DMS114 treated with DMSO at 0.1 percent for 48 hours (cell line): ENCODE measurements around the gene GINS2.

Experiments
- DNase-seq: peaks from one replicate; lab custom pipeline; 2025; ENCODE audit not compliant: unreplicated experiment; lab: John Stamatoyannopoulos, UW

The GINS2 gene

DNA sequence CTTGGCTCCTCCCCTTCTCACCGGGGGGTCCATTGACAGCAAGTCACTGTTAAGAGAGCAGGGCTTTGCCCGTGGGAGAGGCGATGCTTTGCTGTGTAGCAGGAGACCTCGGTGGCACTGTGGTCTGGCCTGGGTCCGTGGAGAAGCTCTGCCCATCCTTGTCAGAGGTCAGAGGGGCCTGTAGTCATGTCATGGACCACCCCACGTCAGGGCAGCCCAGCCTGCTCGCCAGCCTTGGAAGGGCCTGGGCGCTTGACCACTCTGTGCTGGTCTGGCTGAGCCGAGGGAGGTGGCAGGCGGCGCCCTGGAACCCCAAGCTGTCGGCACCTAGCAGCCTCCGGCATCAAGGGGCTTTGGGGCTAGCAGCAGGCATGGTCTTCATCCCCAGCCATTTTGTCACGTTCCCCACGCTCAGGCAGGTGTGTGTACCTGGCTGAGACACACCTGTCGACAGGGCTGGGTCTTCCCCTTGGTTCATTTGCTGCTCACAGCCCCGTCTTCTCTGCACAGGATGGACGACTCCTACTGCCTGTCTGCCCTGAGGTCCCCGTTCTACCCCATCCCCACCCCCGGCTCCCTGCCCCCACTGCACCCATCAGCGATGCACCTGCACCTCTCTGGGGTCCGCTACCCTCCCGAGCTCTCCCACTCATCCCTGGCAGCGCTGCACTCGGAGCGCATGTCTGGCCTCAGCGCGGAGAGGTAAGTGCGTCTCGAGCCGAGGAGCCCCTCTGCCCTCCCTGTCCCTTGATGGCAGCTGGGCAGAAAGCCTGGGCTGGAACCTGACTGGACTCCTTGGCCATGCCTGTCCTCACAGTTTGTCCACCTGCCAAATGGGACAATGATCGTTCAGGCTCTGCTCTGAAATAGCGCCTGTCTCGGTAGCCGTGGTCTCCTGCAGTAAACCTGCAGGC lies 33.3 kb downstream of the GINS2 start:
- DNase-seq, result no peak

DNA sequence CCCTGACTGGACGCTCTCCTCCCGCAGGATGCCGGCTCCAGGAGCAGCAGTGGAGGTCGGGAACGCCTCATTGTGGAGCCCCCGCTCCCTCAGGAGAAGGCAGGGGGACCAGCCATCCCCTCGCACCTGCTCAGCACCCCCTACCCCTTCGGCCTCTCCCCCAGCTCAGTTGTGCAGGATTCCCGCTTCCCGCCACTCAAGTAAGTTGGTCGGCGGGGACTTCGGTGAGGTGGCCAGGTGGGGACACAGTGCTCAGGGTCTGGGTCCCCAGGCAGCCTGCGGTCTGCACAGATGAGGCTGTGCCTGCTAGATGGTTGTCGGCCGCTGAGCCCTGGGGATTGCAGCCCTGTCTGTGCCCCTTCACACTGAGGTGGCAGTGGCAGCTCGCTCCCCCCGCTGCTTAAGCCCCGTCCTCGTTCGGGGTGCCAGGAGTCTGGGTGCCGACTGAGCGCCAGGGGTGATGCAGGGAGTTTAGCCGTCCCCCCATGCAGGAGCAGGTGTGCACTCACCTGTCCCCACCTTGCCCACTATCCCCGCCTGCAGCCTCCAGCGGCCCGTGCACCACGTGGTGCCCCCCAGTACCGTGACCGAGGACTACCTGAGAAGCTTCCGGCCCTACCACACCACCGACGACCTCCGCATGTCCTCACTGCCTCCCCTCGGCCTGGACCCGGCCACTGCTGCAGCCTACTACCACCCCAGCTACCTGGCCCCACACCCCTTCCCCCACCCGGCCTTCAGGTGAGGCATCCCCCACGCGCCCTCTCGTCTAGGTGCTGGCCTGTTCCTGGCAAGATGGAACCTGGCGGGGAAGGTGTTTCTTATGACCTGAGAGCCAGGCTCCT lies 34.3 kb downstream of the GINS2 start:
- DNase-seq, result no peak

DNA sequence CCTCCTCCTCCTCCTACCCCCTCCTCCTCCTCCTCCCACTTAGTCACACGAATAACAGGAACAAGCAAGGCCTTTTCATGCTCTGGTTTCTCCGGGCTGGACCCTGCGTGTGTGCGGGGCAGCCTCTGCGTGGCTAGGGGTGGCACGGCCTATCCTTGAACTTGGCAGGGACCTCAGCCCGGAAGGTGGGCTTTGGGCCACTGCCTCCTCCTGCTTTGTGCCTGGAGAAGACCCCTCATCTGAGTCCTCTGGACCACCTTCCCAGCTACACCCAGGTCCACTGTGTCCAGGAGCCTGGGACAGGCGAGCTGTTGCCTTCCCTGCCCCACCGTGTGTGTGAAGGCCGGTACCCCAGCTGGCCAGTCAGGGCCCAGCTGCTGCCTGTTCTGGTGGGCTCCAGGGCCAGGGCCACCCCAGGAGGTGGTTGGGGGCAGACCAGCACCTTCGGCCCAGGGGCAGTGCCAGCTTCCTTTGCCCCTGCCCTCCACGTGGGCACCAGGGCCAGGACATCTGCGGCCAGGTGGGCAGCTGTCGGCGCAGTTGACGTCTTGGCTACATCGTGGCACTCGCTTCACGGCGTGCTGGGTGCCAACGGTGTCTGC lies 35.4 kb downstream of the GINS2 start:
- no peak for DNase-seq

DNA sequence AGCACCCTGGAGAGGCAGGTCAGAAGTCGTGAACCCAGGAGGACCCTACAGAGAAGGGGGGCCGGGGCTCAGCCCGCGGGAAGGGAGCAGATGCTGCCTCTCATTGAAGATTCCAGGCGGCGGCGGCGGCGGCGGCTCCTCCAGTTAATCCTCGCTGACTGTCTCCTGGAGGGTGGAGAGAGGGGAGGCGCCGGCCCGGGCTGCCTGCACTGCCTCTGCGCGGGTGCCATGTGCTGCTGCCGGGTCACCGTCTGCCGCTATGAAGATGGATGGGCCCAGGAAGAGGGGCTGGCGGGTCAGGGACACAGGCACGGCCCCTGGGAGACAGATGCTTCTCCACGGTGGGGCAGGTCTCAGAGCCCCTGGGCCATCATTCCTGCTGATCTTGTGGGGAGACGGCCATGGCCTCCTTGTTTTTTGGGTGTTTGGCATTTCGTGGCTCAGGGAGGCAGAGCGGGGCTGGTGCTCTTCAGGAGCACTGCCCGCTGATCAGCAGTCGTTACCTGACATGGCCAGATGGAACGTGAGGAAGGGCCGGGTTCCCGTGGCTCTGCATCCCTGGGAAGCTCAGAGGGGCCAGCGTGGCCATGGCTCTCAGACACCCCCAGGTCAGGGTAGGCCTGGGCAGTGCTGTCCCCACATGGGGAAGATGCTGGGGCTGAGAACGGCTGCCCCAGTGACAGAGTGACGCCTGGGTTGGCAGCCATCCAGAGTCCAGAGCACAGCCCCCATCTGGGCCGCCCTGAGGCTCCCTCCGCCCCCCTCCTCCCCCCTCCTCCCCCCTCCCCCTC lies 36.1 kb downstream of the GINS2 start:
- no peak for DNase-seq

DNA sequence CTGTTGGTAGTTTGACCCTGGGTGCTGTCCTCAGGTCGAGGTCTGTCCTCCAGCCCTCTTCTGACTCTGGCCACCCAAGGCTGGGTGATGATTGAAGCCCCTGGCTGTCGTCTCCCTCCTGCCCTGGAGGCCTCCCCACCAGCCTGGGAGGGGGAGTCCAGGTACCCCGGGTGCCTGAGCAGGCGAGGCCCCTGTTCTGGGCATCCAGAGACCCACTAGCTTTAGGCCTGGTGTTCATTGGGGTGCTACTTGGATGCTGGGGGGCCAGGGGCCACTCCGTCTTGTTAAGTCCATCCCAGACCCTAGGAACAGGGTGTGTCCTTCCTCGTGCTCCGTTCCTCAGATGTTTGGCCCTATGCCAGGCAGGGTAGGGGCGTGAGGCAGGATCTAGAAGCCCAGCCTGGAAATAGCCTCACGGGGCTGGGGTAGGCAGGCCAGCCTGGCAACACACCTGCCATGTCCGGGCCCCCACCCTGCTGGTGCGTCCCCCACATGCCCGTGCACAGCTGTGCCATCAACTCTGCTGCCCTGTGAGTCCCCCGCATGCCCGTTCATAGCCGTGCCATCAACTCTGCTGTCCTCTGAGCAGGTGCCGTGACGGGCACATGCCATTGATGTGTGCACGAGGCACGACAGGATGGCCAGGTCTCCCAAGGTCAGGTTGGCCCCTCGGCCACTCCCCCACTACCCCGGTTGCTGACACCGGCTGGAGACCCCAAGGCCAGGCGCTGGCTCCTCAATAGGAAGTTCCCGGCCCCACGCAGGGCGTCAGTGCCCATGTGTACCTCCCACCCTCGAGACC lies 36.9 kb downstream of the GINS2 start:
- DNase-seq, result no peak

DNA sequence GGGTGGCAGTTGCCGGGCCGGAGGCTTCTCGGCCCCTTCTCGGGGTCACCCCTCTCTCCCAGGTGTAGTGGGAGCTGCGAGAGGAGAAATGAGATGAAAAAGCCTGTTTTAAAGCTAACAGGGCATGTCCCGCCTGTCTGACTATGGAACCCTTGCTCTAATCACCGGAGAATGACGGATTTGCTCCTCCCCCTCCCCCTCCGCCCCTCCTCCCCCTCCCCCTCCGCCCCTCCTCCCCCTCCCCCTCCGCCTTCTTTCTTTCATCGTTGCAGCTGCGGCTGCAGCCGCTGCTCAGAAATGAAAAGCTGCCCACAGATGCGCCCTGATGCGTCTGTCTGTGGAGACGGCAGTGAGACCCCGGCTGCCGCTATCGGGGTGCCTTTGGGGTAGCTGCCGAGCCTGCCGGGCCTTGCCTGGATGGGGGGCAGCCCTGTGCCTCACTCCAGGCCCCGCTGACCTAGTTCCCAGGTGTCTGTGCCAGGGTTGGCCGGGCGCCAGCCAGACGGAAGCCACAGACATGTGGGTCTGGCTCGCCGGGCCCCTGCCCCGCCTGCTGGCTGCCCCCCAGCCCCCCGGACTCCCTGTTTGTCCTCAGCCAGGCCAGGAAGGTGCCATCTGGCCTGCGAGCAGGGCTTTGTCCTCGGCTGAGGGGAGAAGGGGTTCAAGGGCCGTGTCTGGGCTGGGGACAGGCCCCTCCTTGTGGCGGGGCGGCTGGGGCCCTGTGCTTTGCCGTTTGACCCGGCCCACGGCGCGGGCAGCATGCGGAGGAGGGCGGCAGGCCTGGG lies 37.7 kb downstream of the GINS2 start:
- no peak for DNase-seq

DNA sequence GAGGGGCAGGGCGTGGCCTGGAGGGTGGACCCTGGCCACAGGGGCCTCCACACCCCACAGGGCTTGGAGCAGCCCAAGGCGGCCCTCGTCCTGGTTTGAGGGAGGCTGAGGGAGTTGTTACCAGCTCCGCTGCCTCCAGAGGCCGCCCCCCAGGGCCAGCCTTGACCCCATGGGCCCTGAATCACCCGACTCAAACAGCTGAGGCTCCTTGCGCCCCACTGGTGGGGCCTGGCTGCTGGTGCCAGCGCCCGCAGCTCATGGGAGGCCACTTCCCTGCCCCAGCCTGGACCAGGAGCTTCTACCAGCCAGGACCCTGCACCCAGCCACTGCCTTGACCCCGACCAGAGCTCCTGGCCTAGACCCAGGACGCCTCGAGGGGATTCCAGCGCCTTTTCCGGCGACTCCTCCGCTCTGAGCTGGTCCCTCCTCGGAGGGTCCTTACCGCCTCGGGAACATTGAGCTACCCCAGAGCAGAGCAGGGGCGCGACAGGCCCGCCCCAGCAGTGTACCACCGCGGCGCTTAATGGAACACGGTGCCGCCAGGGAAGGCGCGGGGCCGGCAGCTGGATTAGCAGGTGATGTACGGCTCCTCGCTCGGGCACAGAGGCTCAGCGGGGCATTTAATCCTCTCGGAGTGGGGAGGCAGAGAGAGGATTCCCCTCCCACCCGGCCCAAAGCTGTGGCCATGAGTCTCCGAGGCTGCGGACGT lies 38.5 kb downstream of the GINS2 start:
- no peak for DNase-seq

DNA sequence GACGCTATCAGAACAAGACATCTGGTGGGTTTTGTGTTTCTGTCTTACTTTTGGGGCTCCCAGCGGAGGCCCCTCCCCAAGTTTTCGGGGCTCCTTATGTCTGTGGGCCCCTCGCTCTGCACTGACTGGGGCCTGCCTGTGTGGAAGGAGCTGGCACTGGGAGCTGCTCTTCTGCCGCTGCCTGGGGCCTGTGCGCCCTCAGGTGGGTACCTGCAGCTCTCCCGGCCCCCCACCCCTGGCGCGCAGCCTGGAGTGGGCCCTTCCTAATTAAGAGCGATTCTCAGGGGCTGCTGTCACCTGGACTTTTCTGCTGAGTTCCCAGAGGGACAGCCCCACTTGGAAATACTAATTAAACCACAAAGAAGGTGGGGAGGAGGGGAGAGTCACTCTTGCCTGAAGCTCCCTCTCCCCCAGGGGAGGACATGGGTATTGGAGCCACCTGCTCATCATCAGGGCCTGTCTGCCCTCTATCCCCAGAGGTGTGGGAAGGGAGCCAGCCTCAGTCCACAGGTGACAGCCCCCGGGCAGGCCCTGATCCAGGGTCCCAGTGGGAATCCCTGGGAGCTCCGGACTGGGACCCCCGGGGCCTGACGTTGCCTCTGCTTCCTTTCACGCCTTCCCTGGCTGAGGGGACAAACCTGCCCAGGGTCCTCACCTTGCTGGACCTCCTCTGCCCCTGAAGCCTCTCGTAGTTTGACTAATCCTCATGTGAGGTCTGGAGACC lies 39.2 kb downstream of the GINS2 start:
- DNase-seq, result no peak

DNA sequence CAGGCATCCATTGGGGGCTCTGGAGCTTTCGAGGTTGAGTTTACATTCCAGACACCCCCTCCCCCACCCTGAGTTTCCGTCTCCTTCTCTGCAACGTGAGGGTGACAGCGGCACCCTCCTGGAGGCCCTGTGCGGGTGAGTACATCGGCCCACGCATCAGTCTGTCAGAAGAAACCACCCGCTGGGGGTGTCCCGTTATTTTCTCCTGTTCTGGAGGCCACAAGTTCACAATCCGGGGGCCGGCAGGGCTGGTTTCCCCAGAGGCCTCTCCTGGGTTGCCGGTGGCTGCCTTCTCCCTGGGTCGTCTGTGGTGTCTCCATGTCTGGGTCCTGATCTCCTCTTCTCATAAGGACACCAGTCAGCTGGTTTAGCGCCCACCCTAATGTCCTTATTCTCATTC lies 39.9 kb downstream of the GINS2 start:
- DNase-seq, result no peak

DNA sequence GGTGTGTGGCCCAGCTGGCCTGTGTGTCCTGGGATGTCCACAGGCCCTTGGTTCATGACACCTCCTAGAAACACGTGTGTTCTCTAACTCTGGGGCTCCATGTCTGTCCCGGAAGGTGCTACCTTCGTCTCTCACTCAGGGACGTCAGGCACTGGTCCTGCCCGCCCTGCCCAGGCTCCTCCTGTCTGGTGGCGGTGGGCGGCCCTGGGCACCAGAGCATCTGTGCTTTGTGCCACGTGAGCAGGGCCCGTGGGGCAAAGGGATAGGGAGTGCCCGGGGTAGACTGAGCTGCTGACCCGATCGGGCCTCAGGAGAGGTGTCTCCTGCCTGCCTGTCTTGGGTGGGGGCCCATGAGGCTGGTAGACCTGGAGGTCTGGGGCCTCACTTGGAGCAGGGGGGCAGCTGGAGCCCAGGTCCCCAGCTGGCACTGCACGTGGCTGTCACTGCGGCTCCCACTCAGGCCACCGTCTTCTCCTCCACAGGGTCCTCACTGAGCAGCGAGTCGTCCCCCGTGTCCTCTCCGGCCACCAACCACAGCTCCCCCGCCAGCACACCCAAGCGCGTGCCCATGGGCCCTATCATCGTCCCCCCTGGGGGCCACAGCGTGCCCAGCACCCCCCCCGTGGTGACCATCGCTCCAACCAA lies 40.6 kb downstream of the GINS2 start:
- DNase-seq, result no peak

DNA sequence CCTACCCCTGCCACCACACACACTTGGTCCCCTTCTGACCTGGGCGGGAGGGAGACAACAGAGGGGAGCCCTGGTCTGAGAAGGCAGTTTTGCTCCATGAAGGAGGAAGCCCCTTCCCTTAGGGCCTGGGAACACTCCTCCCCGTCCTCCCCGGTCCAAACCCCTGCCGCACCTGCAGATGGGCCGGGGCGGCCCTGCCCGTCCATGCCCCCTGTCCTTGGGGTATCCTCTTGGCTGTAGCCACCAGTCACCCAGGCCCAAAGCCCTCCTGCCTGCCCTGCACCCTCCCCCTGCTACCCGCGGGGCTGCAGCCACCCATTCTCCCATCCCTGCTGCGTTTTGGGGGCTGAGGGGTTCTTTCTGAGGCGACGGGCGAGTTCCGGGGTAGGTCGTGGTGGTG lies 41.8 kb downstream of the GINS2 start:
- DNase-seq, result no peak

DNA sequence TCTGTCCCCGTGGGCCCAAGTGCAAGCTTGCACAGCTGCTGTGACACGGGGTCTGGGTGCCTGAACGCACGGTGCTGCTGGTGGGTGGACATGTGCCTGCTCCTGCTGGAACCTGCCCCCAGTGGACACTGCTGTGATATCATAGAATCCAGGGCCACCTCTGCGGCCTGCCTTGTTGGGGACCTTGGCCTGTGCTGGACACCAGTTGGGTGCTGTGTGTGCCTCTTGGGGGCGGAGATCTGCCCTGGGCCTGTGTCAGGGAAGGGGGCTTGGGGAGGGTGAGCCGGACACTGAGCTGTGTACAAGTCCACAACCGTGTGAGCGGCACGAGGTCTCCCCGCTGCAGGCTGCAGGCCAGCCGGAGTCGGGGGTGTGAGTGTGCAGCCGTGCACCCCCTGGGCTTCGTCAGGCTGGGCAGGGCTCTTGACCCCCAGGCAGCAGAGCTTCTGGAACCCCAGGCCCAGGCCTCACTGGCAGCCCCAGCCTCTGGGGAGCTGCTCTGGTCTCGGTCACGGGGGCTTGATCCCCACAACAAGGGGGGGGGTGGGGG lies 42.3 kb downstream of the GINS2 start:
- no peak for DNase-seq

DNA sequence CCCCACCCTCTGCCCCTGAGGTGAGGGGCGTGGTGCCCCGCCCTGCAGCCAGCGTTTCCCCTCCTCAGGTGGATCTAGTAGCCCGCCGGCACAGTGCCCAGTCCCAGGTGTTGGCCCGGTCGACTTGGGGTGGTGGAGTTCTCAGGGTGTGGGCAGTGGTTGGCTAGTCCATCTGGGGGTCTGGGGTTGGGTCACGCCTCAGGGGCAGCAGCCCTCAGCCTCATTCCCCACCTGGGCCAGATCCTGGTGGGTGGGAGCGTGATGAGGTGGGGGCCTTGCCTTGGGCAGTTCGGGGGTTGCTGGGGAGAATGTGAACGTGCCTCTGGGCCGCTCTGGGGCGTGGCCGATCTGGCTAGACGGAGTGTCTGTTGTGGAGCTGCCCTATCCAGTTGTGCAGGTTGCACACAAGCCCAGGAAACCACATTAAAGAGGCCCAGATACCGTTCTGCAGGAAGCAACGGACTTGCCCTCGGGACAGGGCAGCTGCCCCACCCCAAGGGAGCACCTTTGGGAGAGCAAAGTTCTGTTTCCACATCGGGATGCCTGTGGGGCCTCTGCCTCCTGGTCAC lies 43.6 kb downstream of the GINS2 start:
- no peak for DNase-seq

DNA sequence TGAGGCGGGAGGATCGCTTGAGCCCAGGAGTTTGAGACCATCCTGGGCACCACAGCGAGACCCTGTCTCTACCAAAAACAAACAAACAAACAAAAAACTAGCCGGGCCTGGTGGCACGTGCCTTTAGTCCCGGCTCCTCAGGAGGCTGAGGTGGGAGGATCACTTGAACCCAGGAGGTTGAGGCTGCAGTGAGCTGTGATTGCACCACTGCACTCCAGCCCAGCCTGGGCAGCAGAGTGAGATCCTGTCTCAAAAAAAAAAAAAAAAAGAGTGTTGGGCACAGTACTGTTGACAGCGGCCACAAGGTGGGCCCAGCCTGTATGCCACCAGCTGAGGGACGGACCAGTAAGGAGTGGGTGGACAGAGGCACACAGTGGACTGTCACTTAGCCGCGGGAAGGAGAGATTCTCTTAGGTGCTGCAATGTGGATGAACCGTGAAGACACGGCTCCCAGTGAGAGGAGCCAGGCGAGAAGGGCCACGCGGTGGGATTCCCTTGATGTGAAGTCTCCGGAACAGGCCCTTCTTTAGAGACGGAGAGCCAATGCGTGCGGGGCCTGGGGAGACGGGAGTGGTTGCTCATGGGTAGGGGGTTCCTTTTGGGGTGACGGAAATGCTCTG lies 44.6 kb downstream of the GINS2 start:
- DNase-seq, result no peak

DNA sequence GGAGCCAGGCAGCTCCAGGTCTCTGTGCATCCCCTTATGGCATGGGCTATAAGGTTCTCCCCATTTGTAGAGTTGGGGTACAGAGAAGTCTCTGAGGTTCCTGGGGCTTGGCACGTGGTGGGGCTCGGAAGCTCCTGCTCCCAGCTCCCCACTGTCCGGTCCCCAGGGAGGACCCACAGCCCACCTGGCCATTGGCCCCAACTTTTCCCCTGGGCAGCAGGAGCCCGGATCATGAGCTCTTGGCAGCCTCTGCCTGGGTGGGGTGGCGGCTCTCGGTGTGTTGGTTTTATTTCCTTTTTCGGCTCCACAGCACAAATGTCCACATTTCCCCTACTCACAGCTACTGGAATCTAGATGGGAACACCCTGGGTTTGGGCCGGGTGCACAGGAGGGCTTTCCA lies 45.1 kb downstream of the GINS2 start:
- no peak for DNase-seq

DNA sequence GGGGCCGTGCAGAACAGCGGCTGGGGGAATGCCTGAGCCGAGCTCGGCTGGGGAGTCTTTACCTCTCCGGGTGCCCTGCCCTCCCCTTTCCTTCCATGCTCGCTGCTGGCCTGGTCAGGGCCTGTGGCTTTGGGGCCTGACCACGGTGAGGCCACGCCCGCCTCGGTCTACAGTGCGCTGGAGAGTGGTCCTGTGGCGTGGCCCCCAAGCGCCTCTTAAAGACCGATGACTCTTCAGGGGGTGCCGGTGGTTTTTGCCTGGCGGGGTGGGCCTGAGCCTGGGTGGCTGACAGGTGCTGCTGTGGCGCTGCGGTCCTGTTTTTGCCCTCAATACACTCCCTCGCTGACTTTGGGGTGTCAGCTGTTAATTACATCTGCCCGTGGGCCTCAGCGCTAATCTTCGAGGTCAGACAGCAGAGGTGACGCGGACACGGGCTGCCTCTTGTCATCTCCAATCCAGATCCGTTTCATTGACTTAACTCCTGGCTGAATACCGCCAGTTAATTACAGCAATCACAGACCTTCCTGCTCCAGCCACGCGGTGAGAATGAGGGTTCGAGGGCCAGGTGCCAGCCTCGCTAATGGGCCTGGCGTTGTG lies 45.9 kb downstream of the GINS2 start:
- DNase-seq, result no peak
